DMS53 treated with DMSO at 0.1 percent for 48 hours (cell line): ENCODE data around the gene CYTH1.
"Not testable (repeated sequence)": the region's sequence is repeated elsewhere in the genome, so short reads cannot be mapped to it uniquely, and the experiment has no call there.

Experiments used
- DNase-seq: peaks from one replicate; lab custom pipeline; 2025; ENCODE audit not compliant: unreplicated experiment; lab: John Stamatoyannopoulos, UW

Gene CYTH1

GRCh38 chr17:78763561-78763960, 18.5 kb downstream of the CYTH1 start:
- DNase-seq, result no peak

DNA sequence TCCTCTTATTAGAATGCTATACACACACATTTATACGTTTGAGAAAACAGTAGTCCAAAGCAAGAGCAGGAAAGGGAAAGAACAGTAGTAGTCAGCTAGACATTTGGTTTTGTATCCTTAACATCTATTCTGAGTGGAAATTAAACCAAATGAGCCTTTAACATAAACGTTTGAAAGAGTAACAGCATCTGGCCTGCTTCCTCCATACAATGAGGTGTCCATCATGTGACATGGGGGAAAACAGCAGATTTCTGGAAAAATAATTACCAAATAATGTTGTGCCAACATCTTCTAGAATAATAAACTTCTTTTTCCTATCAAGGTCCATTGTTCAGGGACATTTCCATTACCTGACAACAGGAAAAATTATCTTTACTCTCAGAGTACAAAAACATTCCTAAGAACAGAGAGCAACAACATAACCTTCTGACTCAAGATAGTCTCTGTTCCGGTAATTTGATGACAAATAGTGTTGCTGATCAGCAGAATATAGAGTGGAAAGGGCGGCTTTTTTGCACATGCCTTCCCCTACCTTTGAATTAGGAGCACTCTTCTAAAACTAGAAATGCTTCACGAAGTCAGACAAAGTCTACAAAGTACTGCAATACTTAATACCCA, 20.2 kb downstream of the CYTH1 start:
- DNase-seq, result no peak

- DNase-seq, result no peak
Measured at GRCh38 chr17:78759969-78760352, 22.1 kb downstream of the CYTH1 start.

DNA sequence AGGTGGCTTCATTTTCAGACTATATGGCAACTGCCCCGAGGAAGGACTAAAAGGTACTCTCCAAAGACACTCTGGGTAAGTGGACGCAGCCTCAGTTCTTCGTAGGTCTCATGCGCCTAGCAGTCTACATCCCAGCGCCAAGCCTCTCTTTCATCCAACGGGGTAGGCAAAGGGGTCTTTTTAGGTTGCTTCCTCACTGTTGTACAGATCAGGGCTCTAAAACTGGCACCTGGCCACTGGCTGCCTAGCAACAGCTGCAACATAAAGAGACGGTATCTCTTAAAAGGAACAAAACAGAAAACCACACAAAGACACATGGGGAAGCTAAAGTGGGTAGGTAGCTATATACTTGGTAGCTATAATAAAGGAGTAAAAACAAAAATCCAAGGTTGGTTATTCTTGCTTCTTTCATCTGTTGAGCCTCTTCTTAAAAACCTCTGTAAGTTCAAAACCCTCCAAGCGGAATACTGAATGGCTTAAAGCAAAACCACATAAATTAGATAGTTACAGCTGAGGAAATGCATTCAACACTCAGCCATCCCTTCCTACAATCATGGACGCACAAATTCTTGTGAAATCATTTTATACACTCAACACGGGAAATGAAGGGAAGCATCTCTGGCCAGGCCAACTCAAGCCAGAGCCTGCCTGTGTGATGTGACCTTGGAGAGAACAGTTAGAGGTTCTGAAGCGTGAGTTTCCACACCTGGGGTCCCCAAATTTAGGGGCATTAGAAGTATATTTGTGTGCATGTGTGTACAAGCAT, 22.7 kb downstream of the CYTH1 start:
- DNase-seq, result no peak

- DNase-seq, result no peak
Measured at GRCh38 chr17:78753316-78754250, 28.5 kb downstream of the CYTH1 start.

DNA sequence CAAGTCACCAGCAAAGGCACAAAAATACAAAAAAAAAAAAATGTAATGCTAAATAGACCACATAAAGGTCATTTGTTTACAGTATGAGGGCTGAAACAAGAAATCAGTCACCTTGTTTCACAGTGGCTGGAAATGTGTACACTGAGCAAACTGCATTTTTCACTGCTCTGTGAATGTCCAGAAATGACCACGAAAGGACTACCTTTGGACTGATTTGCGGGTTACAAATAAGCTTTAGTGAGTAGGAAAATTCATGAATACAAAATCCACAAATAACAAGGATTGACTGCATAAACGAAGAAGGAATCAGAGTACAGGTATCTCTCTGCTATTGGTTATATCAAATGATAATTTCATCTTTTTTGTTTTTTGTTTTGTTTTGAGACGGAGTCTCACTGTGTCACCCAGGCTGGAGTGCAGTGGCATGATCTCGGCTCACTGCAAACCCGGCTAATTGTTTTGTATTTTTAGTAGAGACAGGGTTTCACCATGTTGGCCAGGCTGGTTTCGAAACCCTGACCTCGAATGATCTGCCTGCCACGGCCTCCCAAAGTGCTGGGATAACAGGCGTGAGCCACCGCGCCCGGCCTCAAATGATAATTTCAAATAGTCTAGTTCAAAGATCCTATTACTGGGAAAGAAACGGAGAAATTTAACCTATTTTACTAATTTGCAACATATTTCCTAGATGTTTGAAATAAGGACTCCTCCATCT, 30.5 kb downstream of the CYTH1 start:
- DNase-seq, result no peak

DNA sequence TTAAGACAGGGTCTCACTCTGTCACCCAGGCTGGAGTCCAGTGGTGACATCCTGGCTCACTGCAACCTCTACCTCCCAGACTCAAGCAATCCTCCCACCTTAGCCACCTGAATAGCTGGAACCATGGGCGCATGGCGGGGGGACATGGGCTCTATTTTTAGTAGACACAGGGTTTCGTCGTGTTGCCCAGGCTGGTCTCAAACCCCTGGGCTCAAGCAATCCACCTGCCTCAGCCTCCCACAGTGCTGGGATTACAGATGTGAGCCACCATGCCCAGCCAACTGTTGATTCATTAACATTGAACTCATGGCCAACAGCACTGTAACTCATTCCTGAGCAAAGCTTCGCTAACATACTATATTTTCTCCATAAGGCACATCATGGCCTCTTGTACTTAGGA, 31.1 kb downstream of the CYTH1 start:
- DNase-seq, result not testable (repeated sequence)

GRCh38 chr17:78748730-78749317, 33.2 kb downstream of the CYTH1 start:
- DNase-seq, result no peak

DNA sequence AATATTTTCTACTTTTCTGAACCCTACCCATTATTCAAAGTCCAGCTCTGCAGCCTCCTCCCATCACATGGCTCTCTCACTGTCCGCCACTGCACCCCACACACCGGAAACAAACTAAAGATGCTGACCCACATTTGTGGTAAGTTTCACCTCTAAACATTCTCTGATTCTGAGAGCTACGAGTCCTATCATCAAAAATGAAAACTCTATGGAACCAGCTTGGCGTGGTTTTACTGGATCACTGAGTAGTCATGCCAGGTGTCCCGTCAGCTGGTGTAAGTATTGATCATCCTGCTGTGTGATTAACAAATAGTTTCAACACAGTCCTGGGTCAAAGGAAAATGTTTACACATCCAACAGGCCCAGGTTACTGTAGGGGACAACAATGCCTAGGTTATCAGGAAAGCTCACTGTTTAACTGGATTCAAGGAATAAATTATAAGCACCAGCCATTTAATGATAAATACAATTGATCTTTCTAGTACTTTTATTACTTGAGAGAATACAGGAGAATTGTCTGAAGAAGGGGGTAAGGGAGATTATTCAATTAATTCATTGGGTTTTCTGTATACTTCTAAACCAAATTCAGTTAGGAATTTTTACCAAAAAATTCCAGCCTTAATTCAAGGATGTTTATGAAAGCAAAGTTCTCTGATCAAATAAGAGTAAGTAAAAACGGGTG, 33.9 kb downstream of the CYTH1 start:
- no peak for DNase-seq

GRCh38 chr17:78747488-78747887, 34.6 kb downstream of the CYTH1 start:
- DNase-seq, result no peak

GRCh38 chr17:78746949-78747269, 35.2 kb downstream of the CYTH1 start:
- DNase-seq, result no peak

GRCh38 chr17:78746263-78746948, 35.7 kb downstream of the CYTH1 start:
- DNase-seq, result no peak

- peak; percentile 14 for DNase-seq
Measured at GRCh38 chr17:78745407-78746088, 36.5 kb downstream of the CYTH1 start.

GRCh38 chr17:78742901-78743300, 39.2 kb downstream of the CYTH1 start:
- no peak for DNase-seq

- DNase-seq, result no peak
Measured at GRCh38 chr17:78741644-78742284, 40.3 kb downstream of the CYTH1 start.

GRCh38 chr17:78739331-78739931, 42.6 kb downstream of the CYTH1 start:
- DNase-seq, result no peak

DNA sequence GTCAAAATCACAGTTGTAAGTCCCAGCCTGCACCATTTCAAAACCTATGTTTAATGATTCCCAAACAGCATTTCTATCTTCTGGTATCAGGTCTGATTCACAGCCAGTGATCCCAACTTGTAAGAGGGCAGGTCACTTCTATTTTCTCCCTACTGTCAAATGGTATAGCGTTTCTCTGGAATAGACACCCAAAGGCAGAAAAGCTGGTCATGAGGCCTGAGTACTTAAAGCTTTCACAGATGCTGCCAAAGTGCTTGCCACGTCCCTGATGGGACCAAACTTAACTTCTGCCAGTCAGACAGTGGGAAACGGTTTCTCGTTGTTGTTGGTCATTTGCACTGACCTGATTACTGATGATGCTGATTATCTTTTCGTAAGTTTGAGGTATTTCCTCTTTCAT, 43.4 kb downstream of the CYTH1 start:
- no peak for DNase-seq

DNA sequence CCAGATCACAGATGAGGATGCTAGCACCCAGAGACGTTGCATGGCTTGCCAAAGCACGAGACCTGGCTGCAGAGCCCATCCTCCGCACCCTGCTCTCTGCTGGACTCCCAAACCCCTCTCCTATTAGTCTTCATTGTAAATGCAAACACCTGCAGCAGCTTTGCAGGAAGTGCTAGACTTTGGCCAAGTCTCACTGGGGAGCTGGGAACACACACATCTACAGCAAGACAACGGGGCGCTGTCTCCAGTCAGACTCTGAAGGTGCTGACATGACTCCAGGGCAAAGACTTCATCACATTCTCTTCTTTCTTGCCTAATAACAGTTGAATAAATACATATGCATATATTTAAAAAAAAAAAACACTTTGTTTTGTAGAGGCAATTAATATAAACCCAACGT, 43.8 kb downstream of the CYTH1 start:
- no peak for DNase-seq
